ENCODE results near the gene FZD2.

FZD2 gene

GRCh38 chr17:44543213-44543904 lies 13.9 kb upstream of the FZD2 start:
- DNase-seq = no peak

GRCh38 chr17:44543905-44544523 lies 13.3 kb upstream of the FZD2 start:
- peaks cover 0 to 14% of the 10 kb centered on the region in 2 donors for H3K27me3 ChIP-seq
- H3K4me1 ChIP-seq = peaks cover 0 to 14% (median 5%) of the 10 kb centered on the region in 4 donors
- DNase-seq = no peak
- no peak overlapping the region for H3K4me3 ChIP-seq
- H3K9me3 ChIP-seq = no peaks in the 10 kb centered on the region
- H3K36me3 ChIP-seq = no peaks in the 10 kb centered on the region
- H3K27ac ChIP-seq = no peak overlapping the region
- intact Hi-C loops (cut with DNase I; ENCODE audit: low total_unique reads) = no loop called here
- no peak for TF ChIP-seq CTCF (IDR thresholded peaks at IDR 0.05)

More at GRCh38 chr17:44543213-44543904, 13.9 kb upstream of the FZD2 start:
- Histone ChIP-seq H3K27ac (no peak overlapping the region), H3K27me3 (peaks cover 0 to 14% of the 10 kb centered on the region in 2 donors), H3K9me3 (no peaks in the 10 kb centered on the region), H3K4me3 (no peak overlapping the region), H3K36me3 (no peaks in the 10 kb centered on the region), H3K4me1 (peaks cover 0 to 14% (median 5%) of the 10 kb centered on the region in 4 donors)
- TF ChIP-seq CTCF (IDR thresholded peaks at IDR 0.05) = no peak
- intact Hi-C loops (cut with DNase I; ENCODE audit: low total_unique reads) = no loop called here

- no peak overlapping the region for H3K27ac ChIP-seq
Observed at GRCh38 chr17:44546671-44547606, 10.3 kb upstream of the FZD2 start.

GRCh38 chr17:44547625-44548267 lies 9.5 kb upstream of the FZD2 start:
- no peaks in the 10 kb centered on the region for H3K9me3 ChIP-seq
- no peaks in the 10 kb centered on the region for H3K36me3 ChIP-seq
- no peak for TF ChIP-seq CTCF (IDR thresholded peaks at IDR 0.05)
- no peaks in the 10 kb centered on the region for H3K27me3 ChIP-seq
- H3K27ac ChIP-seq = no peak overlapping the region
- peaks cover 0 to 11% (median 4%) of the 10 kb centered on the region in 4 donors for H3K4me1 ChIP-seq
- intact Hi-C loops (cut with DNase I; ENCODE audit: low total_unique reads) = no loop called here
- DNase-seq = peak in 1 of 2 donors; percentile 47
- H3K4me3 ChIP-seq = no peak overlapping the region

More at GRCh38 chr17:44546671-44547606, 10.3 kb upstream of the FZD2 start:
- Histone ChIP-seq H3K4me3 (no peak overlapping the region), H3K9me3 (no peaks in the 10 kb centered on the region), H3K27me3 (peaks cover 0 to 3% of the 10 kb centered on the region in 2 donors), H3K4me1 (peaks cover 0 to 14% (median 5%) of the 10 kb centered on the region in 4 donors), H3K36me3 (no peaks in the 10 kb centered on the region)
- intact Hi-C loops (cut with DNase I; ENCODE audit: low total_unique reads) = no loop called here
- DNase-seq = no peak
- TF ChIP-seq CTCF (IDR thresholded peaks at IDR 0.05) = no peak

All from tibial artery (tissue), 4 donors.